ENCODE results near the gene SHISAL2A.

The SHISAL2A gene

GRCh38 chr1:52597912-52598311 lies 35.1 kb upstream of the SHISAL2A start:
- Histone ChIP-seq H3K79me2 (ENCODE audit: insufficient read depth, low read depth) (no peaks in the 10 kb centered on the region), H3K4me3 (IDR thresholded peaks at IDR 0.05; ENCODE audit: insufficient read depth, low read depth, low read length) (no peak overlapping the region), H4K20me1 (ENCODE audit: insufficient read depth) (no peaks in the 10 kb centered on the region), H3K9ac (no peak overlapping the region), H2AFZ (ENCODE audit: low read depth) (no peak overlapping the region), H3K36me3 (ENCODE audit: insufficient read depth) (no peaks in the 10 kb centered on the region), H3K4me2 (no peak overlapping the region), H3K27me3 (ENCODE audit: insufficient read depth, low read depth) (no peaks in the 10 kb centered on the region), H3K4me1 (ENCODE audit: low read depth, poor library complexity, severe bottlenecking) (no peaks in the 10 kb centered on the region), H3K27ac (no peak overlapping the region)
- no peak for TF ChIP-seq CTCF (conservative IDR thresholded peaks at IDR 0.05; ENCODE audit: low read depth, low read length)

- Histone ChIP-seq H4K20me1 (ENCODE audit: insufficient read depth) (no peaks in the 10 kb centered on the region), H3K4me2 (no peak overlapping the region), H3K27me3 (ENCODE audit: insufficient read depth, low read depth) (no peaks in the 10 kb centered on the region), H3K9ac (no peak overlapping the region), H3K4me3 (IDR thresholded peaks at IDR 0.05; ENCODE audit: insufficient read depth, low read depth, low read length) (no peak overlapping the region), H3K27ac (no peak overlapping the region), H3K4me1 (ENCODE audit: low read depth, poor library complexity, severe bottlenecking) (no peaks in the 10 kb centered on the region), H2AFZ (ENCODE audit: low read depth) (no peak overlapping the region), H3K79me2 (ENCODE audit: insufficient read depth, low read depth) (no peaks in the 10 kb centered on the region), H3K36me3 (ENCODE audit: insufficient read depth) (no peaks in the 10 kb centered on the region)
- TF ChIP-seq CTCF (conservative IDR thresholded peaks at IDR 0.05; ENCODE audit: low read depth, low read length) = no peak
These were observed 34.2 kb upstream of the SHISAL2A start for GRCh38 chr1:52598729-52599128.

- Histone ChIP-seq H3K4me3 (IDR thresholded peaks at IDR 0.05; ENCODE audit: insufficient read depth, low read depth, low read length) (no peak overlapping the region), H3K9ac (no peak overlapping the region), H3K4me1 (ENCODE audit: low read depth, poor library complexity, severe bottlenecking) (no peaks in the 10 kb centered on the region), H2AFZ (ENCODE audit: low read depth) (no peak overlapping the region), H3K27me3 (ENCODE audit: insufficient read depth, low read depth) (no peaks in the 10 kb centered on the region), H3K4me2 (no peak overlapping the region), H3K79me2 (ENCODE audit: insufficient read depth, low read depth) (no peaks in the 10 kb centered on the region), H3K27ac (no peak overlapping the region), H3K36me3 (ENCODE audit: insufficient read depth) (no peaks in the 10 kb centered on the region), H4K20me1 (ENCODE audit: insufficient read depth) (no peaks in the 10 kb centered on the region)
- TF ChIP-seq CTCF (conservative IDR thresholded peaks at IDR 0.05; ENCODE audit: low read depth, low read length) = no peak
These were observed 33.7 kb upstream of the SHISAL2A start for GRCh38 chr1:52599236-52599635.

- Histone ChIP-seq H3K27me3 (ENCODE audit: insufficient read depth, low read depth) (no peaks in the 10 kb centered on the region), H3K36me3 (ENCODE audit: insufficient read depth) (no peaks in the 10 kb centered on the region), H4K20me1 (ENCODE audit: insufficient read depth) (no peaks in the 10 kb centered on the region), H3K4me1 (ENCODE audit: low read depth, poor library complexity, severe bottlenecking) (no peaks in the 10 kb centered on the region), H3K79me2 (ENCODE audit: insufficient read depth, low read depth) (no peaks in the 10 kb centered on the region), H3K27ac (no peak overlapping the region), H3K4me3 (IDR thresholded peaks at IDR 0.05; ENCODE audit: insufficient read depth, low read depth, low read length) (no peak overlapping the region), H2AFZ (ENCODE audit: low read depth) (no peak overlapping the region), H3K9ac (no peak overlapping the region), H3K4me2 (no peak overlapping the region)
- no peak for TF ChIP-seq CTCF (conservative IDR thresholded peaks at IDR 0.05; ENCODE audit: low read depth, low read length)
These were observed 32.3 kb upstream of the SHISAL2A start for GRCh38 chr1:52600533-52601179.
